GM21786 (cell line): Measurements from ENCODE around the gene ALS2CL.
A peak's percentile ranks its signal among the peaks of the same experiment; 100 is the strongest.

Experiments
- ATAC-seq: cut with Tn5 transposase; IDR thresholded peaks from one replicate; pipeline ENCODE4 v1.9.1; 2021; ENCODE audit not compliant: unreplicated experiment

The ALS2CL gene

DNA sequence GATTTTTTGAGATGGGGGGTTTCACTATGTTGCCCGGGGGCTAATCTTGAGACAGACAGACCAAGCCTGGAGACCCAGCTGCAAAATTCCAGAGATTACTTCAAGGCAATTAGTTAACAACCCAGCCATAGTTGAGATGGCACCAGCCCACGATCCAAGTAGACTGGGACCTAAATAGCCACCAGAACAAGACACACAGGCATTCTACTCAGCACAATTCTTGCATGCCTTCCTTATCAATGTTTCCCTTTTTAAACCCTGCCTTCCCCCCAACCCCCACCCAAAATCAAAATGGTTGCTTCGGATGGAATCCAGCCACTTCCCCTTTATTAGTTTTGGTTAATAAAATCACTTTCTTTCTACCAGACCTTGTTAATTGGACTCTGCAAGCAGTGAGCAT lies 52.6 kb downstream of the ALS2CL start:
- ATAC-seq = no peak

DNA sequence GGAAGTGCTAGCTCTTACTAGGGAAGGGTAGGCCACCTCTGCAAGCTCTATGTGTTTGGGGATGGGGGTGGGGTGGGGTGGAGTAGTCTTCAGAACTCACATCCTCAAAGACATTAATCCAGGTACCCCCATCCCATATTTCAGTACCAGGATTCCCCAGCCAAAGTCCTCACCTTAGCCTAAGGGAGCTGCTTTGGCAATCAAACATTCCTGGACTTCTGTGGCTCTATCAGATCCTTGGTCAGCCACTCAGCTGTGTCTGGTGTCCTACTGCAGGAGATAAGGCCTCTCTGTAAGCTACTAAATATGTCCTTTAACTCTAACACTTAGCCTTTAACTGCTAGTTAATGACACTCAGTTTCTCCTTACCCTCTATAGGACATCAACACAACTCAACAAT lies 54.3 kb downstream of the ALS2CL start:
- ATAC-seq = no peak

DNA sequence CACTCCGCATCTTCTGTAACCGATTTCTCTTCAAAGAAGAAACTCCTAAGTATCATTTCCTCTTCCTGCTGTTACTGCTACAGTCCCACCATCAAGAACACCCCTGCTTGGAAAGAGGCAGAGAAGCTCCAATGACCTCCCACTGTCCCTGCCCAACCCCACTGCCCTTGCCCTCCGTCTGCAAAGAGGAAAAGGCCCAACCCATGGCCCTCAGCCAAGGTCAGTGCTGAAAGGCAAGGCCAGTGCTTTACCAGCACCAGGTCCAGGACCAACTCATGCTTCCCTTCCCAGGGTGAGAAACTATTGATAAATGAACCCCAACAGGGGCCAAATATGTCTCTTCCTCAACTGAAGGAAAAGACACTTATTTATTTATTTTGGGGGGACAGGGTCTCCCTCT lies 58.6 kb downstream of the ALS2CL start:
- no peak for ATAC-seq

DNA sequence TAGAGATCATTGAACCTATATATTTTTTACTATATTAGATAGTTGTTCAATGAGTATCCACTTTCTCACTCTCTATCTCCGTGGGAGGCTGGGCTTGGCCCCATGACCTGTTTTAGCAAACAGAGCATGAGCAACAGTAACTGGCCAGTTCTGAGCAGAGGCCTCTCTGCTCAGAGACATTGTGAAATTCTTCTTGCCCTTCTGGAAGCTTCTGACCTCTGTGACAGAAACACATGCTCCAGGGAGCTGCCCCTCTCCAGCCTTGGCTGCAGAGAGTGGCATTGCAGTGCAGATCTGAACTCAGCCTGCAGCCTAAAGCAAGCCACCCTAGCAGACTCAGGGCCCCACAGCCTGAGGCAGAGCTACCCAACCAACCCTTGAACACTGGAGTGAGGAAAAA lies 60.7 kb downstream of the ALS2CL start:
- ATAC-seq = no peak

DNA sequence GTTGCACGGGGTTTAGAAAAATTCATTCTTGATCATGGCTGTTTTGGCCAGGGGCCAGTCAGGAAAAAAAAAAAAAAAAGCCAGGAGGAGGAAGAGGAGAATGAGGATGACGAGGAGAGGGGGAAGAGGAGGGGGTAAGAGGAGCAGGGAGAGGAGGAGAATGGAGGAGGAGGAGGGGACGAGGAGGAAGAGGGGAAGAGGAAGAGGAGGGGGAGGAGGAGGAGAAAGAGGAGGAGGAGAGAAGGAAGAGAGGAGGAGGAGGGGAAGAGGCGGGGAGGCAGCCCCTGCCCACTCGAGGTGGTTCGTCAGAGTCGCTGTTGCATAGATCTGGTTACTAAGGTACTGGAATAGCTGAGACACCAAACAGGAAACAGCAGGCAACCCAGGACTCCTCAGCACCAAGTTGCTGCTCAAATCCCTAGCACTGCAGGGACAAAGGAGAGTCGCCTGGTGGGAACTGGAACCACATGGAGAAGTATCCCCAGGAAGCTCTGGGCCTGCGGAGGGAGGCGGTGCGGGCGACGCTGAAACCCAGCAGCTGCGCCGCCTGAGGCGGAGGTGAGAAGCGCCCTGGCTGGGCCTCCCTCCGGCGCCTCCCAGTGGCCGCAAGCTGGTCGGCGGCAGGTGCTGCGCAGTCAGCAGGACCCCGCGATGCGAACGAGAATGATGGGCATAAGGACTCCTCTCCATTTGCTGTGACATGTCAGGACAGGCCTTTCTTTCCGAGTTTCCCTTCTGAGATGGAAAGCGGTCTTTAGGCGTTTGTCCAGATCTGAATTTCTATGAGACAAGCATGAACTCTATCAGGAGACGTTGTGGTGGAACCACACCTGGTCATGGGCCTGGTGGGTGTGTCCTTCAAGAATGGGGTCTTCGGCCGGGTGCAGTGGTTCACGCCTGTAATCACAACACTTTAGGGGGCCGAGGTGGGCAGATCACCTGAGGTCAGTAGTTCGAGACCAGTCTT lies 63.6 kb downstream of the ALS2CL start:
- ATAC-seq = peak; percentile 88

DNA sequence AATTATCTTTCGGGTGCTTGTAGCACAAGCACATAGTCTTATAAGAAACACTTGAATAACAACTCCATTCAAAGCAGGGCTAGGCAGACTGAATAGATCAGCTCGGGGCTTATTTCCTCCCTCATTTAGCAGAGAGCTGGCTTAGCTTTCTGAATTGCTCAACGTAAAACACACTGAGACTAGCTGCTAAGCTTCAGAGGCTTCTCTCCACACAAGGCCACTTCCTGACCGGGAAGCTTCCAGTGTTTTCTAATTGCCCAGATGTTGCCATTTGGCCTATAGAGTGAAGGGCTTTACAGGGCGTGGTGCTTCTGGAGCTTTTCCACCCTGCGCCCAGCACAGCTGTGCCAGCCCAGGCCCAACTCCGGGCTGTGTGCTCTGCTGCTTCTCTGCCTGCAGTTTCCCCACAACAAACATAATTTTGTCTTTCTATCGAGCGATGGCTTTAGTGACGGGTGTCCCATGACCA lies 64.5 kb downstream of the ALS2CL start:
- no peak for ATAC-seq

DNA sequence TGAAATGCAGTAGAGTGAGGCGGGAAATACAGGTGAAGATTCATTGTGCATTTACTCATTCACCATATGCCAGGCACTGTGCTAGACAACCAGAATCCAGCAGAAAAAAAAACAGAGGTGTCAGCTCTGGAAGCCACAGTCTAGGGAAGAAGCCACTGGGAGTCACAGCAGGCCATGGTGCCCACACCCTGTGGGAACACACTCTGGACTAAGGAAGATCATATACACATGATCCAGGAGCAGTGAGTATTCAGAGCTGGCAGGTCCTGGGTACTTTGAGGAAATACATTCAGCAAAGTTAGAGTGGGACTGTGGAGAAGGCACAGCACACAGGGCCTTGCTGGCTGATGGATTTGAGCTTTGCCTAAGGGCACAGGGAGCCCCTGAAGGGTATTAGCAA lies 66.4 kb downstream of the ALS2CL start:
- no peak for ATAC-seq

DNA sequence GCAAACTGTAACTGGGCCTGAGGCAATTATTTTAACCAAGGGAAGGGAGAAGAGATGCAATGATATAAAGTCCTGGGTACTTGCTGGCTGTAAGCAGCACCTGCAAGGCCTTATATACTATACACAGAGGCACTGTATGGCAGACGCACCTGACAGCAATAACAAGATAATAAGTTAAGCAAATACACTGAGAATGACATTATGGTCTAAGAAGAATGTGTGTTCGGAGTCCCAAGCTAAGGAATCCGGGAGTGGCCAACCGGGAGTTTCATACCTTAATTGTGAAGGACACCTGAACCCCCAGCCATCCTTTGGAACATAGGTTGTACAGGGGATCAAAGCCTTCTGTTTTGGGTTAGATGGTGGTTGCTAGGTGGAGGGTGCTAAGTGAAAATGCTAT lies 67.4 kb downstream of the ALS2CL start:
- ATAC-seq = no peak

DNA sequence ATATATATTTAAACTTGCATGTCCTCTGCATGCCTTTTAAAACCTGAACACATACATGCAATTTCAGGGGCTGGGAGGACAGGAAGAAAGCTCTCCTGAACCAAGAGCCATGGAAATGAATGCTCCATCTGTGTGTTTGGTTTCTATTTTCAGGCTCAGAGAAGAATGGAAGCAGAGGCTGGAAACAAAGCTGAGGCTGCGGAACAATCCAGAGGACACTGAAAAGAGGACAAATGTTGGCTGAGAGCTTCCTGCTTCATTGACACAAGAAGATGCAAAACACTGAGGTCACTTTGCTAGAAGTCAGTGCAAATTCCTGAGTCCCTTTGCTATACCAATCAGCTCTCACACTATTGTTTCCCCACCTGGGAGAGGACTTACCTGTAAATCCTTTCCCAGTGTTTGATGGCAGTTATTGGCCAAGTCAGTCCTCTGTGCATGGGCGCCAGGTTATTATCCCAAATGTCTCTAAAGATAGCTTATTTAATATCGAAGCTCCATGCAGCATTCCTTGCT lies 68.4 kb downstream of the ALS2CL start:
- no peak for ATAC-seq

DNA sequence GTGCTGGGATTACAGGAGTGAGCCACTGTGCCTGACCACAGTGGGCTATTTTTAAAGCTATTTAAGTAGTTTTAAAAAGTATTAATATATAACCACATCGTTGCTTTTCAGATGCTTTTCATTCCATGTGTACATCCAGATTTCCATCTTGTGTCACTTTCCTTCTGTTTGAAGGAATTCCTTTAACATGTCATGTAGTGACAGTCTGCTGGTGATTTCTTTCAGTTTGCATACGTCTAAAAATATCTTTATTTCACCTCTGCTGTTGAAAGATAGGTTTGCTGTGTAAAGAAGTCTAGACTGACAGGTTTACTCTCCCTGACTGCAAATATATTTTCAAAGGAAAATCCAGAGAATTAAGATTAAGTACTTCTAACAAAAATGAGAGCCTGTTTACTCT lies 68.9 kb downstream of the ALS2CL start:
- no peak for ATAC-seq

DNA sequence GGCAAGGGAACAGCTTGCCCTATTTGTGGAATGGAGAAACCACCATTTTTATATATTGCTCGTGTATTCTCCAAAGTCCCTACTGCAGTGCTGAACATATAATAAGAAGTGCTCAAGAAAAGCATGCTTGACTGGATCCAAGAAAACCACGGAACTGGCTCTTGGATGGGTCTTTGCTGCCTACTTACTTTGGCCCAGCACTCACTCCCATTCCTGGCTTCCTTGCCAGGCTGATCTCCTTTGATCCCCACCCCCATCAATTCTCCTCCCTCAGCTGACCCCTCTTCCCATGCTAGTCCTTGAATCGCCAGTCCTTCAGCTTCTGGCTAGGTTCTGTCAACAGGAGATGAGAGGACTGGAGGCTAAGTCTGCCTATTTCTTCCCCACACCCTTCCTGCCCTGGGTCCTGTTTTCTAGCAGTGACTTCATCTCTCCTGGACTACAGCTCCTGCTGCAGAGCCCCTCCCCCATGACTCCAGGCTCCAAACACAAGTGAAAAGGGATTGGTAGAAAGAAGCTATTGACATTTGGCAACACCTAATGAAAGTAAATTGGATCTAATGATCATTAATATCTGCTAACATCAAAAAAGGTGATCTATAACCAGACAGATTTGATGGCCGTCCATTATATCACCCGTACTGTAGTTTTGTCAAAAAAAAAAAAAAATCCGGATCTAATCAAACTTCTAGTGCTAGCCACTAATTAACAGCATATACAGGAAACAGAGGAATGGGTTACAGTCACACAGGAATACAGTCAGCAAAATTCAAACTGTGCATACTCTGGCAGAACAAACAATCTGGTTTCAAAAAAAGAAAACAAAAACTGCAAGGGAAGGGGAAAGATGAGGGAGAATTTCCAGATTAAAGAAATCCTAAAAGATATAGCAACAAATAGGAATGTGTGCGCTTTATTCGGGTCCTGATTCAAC lies 73.4 kb downstream of the ALS2CL start:
- ATAC-seq = no peak
